Measurements from ENCODE around the gene GNRHR. TPM values are rescaled to one million over a fixed set of nuclear protein-coding genes. Genes with fewer than 3 reads are reported as not detected.

Gene GNRHR
- total RNA-seq, 1 donor from 2014 or later: not detected

DNA sequence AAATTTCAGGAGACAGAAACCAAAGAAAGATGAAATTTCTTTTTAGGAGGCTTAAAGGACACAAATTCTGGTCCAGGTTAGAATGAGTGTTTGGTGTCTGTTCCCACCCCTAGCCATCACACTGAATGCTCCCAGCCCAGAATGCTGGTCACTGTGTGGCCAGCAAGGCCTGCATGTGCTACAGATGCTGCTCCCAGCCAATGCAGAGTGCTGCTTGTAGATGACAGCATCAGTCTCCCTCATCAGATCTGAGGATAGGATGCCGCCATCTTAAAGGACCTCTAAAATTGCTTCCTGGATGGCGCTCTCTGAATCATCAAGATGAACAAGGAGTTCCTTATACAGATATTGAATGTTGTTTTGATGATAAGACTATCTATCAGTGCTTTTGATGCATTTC, 35.3 kb downstream of the GNRHR start:
- no peaks in the 10 kb centered on the region for H3K9me3 Mint-ChIP-seq (ENCODE audit: unreplicated experiment)
- peaks cover 19% of the 10 kb centered on the region for H3K36me3 Mint-ChIP-seq (ENCODE audit: low read depth, unreplicated experiment)
- no peak overlapping the region for H3K4me3 Mint-ChIP-seq (ENCODE audit: unreplicated experiment)
- no peak for TF ChIP-seq CTCF (IDR thresholded peaks at IDR 0.05; ENCODE audit: unreplicated experiment)
- no peak for DNase-seq (ENCODE audit: low spot score)
- no peak overlapping the region for H3K27ac Mint-ChIP-seq (ENCODE audit: unreplicated experiment)
- no peaks in the 10 kb centered on the region for H3K4me1 Mint-ChIP-seq (ENCODE audit: unreplicated experiment)
- peaks cover 5% of the 10 kb centered on the region for H3K27me3 Mint-ChIP-seq (ENCODE audit: unreplicated experiment)

DNA sequence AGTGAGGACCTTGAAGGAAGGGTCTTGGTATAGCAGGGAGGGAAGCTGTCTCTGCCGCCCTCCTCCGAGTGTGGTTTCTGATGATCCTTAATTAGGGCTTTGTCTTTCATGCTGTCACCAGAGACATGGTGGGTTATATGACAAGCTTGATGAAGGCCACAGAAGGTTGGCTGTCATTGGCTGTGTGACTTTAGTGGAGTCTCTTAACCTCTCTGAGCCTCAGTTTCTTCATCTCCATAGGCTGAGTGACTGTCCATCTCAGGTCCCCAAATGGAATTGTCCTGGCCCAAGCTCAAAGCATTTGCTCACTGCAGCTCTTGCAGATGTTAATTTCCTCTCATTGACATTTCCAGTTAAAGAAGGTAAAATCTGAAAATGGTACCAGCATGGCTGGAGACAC, 36.6 kb downstream of the GNRHR start:
- Mint-ChIP-seq H3K36me3 (ENCODE audit: low read depth, unreplicated experiment) (peaks cover 18% of the 10 kb centered on the region), H3K27ac (ENCODE audit: unreplicated experiment) (no peak overlapping the region), H3K4me3 (ENCODE audit: unreplicated experiment) (no peak overlapping the region), H3K9me3 (ENCODE audit: unreplicated experiment) (no peaks in the 10 kb centered on the region), H3K4me1 (ENCODE audit: unreplicated experiment) (peaks cover 6% of the 10 kb centered on the region), H3K27me3 (ENCODE audit: unreplicated experiment) (peaks cover 5% of the 10 kb centered on the region)
- DNase-seq (ENCODE audit: low spot score): no peak
- TF ChIP-seq CTCF (IDR thresholded peaks at IDR 0.05; ENCODE audit: unreplicated experiment): no peak

DNA sequence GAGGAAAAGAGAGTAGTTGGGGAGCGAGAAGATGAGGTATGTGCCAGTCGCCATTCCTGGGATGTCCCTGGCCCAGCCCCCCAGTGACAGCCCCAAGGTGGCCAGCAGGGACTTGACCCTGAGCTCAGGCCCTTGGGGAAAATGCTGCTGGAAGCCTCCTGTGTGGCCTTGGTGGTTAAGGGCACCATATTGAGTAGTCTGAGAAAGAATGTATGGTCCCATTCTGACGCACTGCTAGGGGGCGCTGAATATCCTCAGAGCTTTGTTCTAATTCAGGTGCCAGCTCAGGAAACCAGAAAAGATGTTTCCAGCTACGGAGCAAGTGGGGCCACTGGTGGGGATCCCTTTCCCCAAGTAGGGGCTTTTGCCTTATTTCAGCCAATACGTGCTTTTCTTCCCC, 39.2 kb downstream of the GNRHR start:
- H3K4me1 Mint-ChIP-seq (ENCODE audit: unreplicated experiment): peaks cover 9% of the 10 kb centered on the region
- DNase-seq (ENCODE audit: low spot score): no peak
- no peak for TF ChIP-seq CTCF (IDR thresholded peaks at IDR 0.05; ENCODE audit: unreplicated experiment)

DNA sequence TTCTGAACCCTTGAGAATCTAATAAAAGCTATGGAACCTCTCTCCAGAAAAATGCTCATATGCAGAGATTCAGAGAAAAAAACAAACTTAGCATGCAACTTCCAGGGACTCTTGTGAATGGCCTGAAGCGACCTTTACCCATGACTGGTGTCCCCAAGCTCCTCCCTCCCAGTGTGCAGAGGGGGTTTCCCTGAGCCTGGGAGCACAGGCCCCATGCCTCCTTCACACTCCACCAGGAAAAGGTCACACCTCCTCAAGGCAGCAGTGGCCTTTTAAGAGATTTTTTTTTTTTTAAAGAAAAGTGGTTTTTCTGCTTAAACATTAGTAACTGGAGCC, 40.0 kb downstream of the GNRHR start:
- H3K9me3 Mint-ChIP-seq (ENCODE audit: unreplicated experiment): no peaks in the 10 kb centered on the region
- TF ChIP-seq CTCF (IDR thresholded peaks at IDR 0.05; ENCODE audit: unreplicated experiment): no peak
- DNase-seq (ENCODE audit: low spot score): no peak
- H3K27me3 Mint-ChIP-seq (ENCODE audit: unreplicated experiment): peaks cover 5% of the 10 kb centered on the region
- H3K4me3 Mint-ChIP-seq (ENCODE audit: unreplicated experiment): no peak overlapping the region
- peaks cover 11% of the 10 kb centered on the region for H3K36me3 Mint-ChIP-seq (ENCODE audit: low read depth, unreplicated experiment)
- peaks cover 9% of the 10 kb centered on the region for H3K4me1 Mint-ChIP-seq (ENCODE audit: unreplicated experiment)
- no peak overlapping the region for H3K27ac Mint-ChIP-seq (ENCODE audit: unreplicated experiment)

More for the DNA sequence above, 39.2 kb downstream of the GNRHR start:
- Mint-ChIP-seq H3K9me3 (ENCODE audit: unreplicated experiment) (no peaks in the 10 kb centered on the region), H3K4me3 (ENCODE audit: unreplicated experiment) (no peak overlapping the region), H3K36me3 (ENCODE audit: low read depth, unreplicated experiment) (peaks cover 11% of the 10 kb centered on the region), H3K27me3 (ENCODE audit: unreplicated experiment) (peaks cover 5% of the 10 kb centered on the region), H3K27ac (ENCODE audit: unreplicated experiment) (no peak overlapping the region)

DNA sequence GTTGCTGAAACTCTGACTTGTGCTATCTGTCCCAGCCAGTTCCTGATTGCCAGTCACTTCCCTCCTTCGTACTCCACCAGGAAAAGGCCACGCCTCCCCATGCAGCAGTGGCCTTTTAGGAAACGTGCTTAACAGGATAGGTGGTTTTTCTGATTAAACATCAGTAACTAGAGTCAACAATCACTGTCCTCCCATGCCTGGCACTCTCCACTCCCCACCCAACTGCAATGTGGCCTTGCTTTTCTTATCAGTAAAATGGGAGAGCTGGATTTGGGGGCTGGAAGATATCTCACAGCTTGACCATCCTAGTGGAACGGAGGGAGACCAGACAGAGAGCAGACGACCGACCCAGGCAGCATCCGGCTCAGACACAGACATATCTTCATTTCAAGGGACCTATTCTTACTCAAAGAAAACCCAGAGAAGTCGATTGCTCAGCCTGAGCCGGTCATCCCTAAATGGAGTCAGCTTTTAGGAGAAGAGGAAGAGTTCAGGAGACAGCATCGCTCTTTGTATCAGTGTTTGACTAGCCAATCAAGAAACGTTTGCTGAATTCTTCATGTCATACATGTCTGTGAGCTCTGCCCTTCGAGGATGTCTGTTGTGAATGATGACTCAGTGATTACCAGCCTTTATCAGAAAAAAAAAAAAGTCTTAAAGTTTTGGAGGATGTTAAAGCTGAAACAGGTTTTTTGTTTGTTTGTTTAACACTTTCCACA, 40.5 kb downstream of the GNRHR start:
- no peak overlapping the region for H3K4me3 Mint-ChIP-seq (ENCODE audit: unreplicated experiment)
- TF ChIP-seq CTCF (IDR thresholded peaks at IDR 0.05; ENCODE audit: unreplicated experiment): no peak
- H3K27me3 Mint-ChIP-seq (ENCODE audit: unreplicated experiment): peaks cover 5% of the 10 kb centered on the region
- no peaks in the 10 kb centered on the region for H3K9me3 Mint-ChIP-seq (ENCODE audit: unreplicated experiment)
- H3K4me1 Mint-ChIP-seq (ENCODE audit: unreplicated experiment): peaks cover 9% of the 10 kb centered on the region
- no peak for DNase-seq (ENCODE audit: low spot score)
- H3K36me3 Mint-ChIP-seq (ENCODE audit: low read depth, unreplicated experiment): peaks cover 11% of the 10 kb centered on the region
- H3K27ac Mint-ChIP-seq (ENCODE audit: unreplicated experiment): no peak overlapping the region

Measured in endothelial cell (in vitro differentiated cells).